Fibroblast of lung (primary cell): ENCODE data around the gene RPUSD2.

Experiments used
- CTCF ChIP-seq, 2 donors: IDR thresholded peaks in 1 of 2; conservative IDR thresholded peaks in 1 of 2; 1 replicate in 1 of 2; 2 replicates in 1 of 2; pipeline ENCODE4 v1.5.1; 2011 to 2012; ENCODE audit warnings: low read length in 2 of 2, control low read depth in 1 of 2, inconsistent platforms in 1 of 2, low read depth in 1 of 2, mild to moderate bottlenecking in 1 of 2
- EZH2 ChIP-seq: IDR thresholded peaks from 2 replicates; pipeline ENCODE4 v1.5.1; 2012; ENCODE audit warnings: low read length, control low read depth, mild to moderate bottlenecking; ENCODE audit errors: missing control alignments

- no peak for TF ChIP-seq CTCF (conservative IDR thresholded peaks at IDR 0.05 in 1 of 2, IDR thresholded peaks at IDR 0.05 in 1 of 2; ENCODE audit: low read depth in 1 of 2, low read length in 2 of 2)
- TF ChIP-seq EZH2, result no peak
Measured at GRCh38 chr15:40528801-40529200, 40.3 kb upstream of the RPUSD2 start.
